HG03108 (cell line): ENCODE measurements around the gene FCHSD1.

Experiments used
- ATAC-seq: cut with Tn5 transposase; IDR thresholded peaks from one replicate; pipeline ENCODE4 v1.9.1; 2021; ENCODE audit warnings: moderate library complexity; ENCODE audit not compliant: unreplicated experiment

FCHSD1 gene

DNA sequence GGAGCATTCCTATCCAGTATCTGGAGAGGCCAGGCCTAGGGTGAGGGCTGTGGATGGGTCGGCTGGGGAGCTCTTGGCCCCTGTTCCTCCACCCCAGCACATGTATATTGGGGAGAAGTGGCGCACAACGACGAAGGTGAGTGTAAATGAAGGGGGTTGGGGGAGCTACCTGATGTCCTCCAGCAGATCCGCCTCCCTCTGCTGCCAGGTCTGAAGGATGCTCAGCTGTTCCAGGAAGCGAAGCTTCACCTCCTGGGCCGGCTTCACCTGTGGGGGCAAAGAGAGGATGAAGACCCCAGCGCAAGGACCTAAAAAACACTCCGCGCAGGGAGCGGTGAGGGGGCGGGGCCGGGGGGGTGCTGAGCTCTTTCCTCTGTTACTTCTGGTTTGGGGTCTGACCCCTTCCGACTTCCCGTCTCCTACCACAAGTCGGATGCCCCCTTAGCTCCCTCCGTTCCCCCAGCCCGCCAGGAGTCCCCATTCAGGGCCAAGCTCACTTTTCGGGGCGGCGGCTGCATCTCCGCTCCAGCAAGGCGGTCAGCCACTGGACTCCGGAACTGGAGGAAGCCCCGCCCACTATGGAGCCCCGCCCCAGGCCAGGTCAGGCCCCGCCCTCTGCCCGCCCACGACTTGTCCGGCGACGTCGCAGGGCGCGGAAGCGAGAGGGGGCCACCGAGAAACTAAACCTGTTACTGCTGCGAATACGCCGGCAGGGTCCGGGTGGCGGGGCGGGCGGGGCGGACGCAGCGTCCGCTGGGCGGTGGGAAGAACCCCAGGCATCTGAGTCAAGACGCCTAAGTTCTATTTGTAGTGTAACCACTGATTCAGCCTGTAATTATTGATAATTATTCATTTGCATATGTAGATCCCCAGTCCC, at the start of gene FCHSD1:
FCHSD1 (minus strand) TSS at position 568 of the 877 bp plus-strand sequence; CDS start at position 518, 50 bp downstream.
- ATAC-seq: peak; percentile 91

DNA sequence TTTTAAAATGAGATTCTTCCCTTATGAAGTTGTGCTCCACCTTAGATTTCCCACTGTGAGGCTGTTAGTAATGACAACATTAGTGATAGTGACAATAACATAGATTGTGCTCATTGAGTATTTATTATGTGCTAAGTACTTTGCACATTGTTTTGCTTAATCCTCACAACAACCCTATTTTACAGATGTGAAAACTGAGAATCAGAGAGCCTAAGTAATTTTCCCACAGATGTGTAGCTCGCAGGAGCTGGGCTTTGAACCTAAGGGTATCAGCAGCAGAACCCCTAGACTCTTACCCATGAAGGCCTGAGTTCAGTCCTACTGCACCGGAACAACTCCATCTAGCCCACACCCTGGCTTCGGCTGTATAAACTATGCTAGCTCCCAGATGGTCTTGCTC, 46.4 kb upstream of the FCHSD1 start:
- ATAC-seq: no peak

DNA sequence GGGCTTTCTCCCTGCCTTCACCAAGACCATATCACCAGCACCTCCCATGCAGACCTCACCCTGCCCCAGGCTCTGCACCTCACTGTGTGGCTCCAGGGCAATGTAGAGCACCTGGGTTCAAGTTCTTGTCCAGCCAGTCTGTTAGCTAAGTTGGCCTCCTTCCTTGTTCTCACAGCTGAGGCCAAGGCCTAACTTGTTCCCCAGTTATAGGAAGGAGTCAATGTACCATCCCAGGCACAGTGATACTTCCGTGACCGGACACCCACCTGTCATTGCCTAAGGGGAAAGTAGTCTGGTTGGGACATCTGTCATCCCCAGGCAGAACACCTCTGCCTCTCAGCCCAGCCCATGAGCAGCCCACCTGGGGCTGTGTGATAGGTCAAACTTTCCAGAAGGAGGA, 45.2 kb upstream of the FCHSD1 start:
- ATAC-seq: no peak

DNA sequence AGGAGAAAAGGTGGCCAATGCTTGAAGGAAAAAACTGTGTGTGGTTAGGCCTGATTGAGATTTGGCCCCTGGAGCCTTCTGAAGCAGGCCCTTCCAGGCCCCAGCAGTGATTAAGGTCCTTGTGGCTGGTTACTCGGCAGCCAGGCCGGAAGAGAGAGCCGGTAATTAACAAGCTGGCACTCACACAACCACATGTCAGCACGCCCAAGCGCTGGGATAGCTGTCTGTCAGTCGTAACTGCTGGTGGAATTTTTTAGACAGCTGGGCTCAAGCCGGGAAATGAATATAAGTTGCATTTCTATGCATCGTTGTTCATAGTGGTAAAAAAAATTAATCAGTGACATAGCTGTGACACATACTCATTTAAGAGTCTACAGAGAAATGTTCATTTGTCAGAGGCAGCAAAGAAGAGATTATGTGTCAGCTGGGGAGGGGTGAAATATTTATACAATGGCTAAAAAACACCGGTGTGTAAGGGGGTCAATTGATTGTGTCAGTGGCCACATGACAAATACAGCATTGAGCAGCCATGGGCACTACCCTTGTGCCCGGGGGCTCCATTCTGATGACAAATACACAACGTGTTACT, 44.5 kb upstream of the FCHSD1 start:
- no peak for ATAC-seq

DNA sequence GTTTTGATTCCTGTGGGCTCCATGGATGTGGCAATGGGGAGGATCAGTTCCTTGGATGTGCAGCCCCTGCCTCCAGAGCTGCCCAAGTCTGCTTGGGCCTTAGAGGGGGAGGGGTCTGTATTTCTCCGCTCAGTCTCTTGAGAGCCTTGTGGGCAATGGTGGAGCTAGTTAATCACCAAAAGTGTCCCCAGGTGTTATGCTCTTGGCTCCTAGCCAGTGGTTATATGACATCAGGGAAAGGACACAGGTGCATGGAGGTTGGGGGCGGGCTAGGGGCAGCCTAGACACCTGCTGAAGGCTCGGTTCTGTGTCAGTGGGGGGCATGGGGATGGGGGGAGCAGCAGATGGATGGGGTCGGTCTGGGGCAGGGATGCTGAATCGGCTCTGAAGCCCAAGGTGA, 43.3 kb upstream of the FCHSD1 start:
- ATAC-seq: no peak

DNA sequence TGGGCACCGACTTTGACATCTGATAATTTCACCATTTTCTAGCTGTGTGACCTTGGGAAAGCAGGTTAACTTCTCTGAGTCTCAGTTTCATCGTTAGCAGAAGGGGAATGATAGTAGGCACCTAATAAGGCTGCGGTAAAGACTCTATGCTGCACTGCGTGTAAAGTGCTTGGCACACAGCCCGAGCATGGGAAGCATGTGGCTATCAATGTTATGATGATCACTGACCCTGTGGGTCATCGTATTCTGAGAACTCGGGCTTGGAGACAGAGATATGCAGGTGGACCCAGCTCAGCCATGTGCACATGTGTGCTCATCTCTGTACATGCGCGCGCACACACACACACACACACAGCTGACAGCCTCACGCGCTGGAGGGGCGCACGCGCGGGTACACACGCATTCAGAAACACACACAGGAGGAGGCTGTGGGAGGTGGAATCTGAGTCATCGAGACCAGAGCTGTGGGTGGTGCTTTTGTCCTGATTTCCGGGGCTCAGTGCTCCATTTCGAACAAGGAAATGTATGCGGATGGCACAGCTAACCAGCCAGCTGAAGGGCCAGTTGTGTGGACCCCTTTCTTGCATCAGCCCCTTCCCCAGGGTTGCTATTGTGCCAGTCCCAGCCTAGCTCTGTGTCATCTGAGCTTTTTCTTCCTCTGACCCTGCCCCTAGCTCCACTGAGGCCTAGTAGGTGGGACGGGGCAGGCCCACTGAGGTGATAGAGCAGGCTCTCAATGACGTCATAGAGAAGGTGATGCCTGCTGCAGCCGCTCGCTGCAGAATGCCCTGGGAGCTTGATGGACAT, 41.9 kb upstream of the FCHSD1 start:
- ATAC-seq: no peak

DNA sequence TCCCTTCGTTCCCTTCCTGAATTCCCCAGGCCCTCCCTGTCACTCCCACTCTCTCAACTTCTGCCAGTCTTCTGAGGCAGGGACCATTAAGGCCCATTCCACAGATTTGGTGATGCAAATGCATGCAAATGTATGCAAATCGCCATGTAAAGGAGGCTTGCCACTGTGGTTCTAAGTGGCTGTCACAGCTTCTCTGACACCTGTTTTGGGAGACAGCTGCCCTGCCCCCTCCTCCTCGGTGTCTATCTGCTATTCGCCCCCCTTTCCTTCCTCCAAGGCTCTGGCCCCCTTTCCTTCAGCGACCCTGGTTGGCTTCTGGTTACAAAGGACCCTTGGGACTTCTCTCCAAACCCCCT, 41.3 kb upstream of the FCHSD1 start:
- ATAC-seq: no peak

DNA sequence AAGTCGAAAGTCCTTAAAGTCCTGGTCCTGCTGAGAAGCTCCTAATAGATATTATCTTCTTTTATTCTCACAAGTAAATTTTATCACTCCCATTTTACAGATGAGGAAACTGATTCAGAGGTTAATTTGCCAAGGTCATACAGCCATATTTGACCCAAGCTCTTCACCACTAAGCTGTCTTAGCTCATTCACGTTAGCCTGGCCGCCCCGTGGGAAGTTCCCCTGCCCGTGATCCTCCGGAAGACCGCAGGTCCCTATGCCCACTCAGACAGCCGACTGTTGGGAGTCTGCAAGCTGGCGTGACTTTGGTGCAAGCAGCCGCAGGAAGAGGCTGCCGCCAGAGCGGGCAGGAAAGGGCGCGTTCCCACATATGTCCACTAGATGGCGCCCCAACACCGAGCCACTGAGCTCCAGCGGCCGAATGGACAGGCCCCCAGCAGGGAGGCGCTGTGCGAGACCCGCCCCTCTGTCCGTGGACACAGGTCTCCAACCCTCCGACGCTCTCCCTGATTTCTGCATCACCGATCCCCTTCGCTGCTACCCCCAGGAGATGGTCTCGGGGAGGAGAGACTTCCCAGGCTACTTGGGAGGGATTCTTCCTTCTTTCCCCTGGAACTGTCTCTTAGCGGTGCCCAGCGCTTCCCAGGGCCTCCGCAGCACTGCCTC, 40.8 kb upstream of the FCHSD1 start:
- ATAC-seq: peak; percentile 77

DNA sequence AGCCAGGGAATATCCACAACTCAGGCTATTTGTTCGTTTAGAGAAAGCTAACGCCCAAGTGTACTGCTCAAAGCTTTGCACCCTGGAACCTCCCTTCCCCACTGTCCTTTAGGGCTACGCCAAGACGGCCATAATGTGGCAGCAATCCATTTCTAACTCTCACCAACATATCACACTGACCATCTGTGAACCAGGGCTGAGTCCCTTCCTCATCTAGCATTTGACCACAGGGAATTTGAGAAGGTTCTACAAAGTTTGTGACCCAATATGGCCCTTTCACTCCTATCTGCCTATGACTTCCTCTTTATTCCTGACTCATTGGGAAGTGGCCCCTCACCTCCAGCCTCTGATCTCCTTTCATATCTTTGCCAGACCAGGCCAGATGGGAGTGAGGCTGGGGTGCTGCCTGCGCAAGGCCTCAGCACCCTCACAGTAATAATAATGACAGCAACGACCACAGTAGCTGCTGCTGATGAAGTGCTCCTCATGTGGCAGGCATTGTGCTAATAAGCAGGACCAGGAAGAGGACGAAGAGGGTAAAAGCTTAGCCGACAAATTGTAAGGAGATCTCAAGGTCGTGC, 40.2 kb upstream of the FCHSD1 start:
- ATAC-seq: no peak

DNA sequence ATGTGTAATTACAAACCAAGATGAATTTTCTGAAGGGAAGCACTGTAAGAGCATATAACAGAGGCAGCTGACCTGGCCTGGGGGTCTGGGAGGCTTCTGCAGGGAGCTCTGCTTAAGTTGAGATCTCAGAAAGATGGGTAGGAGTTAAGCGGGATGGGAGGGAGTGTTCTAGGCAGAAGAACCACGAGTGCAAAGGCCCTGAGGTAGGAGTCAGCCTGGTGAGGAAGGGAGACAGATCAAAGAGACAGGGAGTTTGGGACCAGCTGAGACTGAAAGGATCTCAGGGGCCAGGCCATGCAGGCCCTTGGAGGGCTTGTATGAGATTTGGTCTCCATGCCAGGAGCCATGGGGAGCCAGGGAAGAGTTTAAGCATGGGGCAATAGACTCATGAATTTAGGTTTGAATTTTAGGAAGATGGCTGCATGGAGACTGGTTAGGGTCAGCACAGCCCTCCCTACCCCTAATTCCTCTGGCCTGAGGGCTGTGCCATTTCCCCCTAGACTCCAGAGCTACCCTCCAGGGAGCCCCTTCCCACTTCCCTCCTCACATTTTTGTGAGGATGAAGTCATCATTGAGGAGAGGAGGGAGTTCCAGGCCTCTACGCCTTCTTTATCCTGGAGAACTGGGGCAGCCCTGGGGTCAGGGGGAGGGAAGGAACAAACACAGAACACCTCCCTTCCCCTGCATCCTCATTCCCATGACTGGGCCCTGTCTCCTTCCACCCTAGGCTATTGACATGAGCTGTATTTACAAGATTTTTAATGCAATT, 35.6 kb upstream of the FCHSD1 start:
- ATAC-seq: no peak

DNA sequence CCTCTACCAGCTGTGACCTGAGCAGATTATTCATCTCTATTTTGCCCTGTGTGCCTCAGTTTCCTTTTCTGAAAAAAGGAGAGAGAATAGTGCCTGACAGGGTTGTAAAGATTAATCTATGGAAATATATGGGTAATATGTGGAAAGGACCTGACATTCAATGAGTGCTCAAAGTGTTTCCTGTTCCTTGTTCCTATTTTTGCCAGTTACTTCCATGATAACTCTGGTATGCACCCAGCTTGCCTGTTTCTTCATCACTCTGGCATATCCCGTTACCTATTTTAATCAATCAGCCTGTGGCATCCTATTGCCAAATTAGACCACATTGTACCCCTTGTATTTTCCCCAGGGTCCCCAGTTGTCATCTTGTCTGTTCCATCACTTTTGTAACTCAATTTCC, 34.4 kb upstream of the FCHSD1 start:
- no peak for ATAC-seq

DNA sequence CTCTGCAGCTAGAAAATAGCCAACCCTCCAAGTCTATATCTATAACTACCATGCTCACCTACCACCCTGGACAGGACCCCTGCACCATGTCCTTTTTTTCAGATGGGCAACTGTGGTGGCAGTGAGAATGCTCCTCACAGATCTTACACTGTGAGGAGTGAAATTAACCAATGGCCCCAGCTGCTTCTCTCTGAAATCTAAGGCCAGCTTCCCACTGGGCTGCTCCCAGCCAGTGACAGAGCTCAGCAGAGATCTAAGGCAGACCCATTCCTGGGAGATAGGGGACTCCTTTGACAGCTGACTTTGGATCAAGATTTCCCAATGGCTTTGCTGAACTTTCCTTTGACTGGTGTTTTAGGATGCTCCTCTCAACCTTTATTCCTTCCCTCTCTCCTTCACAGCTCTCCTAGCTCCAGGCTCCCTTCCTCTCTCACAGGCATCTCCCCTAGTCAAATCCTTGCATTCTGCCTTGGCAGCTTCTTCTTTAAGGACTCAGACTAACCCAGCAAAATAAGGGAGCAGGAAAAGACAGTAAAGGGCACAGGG, 32.5 kb upstream of the FCHSD1 start:
- ATAC-seq: no peak

DNA sequence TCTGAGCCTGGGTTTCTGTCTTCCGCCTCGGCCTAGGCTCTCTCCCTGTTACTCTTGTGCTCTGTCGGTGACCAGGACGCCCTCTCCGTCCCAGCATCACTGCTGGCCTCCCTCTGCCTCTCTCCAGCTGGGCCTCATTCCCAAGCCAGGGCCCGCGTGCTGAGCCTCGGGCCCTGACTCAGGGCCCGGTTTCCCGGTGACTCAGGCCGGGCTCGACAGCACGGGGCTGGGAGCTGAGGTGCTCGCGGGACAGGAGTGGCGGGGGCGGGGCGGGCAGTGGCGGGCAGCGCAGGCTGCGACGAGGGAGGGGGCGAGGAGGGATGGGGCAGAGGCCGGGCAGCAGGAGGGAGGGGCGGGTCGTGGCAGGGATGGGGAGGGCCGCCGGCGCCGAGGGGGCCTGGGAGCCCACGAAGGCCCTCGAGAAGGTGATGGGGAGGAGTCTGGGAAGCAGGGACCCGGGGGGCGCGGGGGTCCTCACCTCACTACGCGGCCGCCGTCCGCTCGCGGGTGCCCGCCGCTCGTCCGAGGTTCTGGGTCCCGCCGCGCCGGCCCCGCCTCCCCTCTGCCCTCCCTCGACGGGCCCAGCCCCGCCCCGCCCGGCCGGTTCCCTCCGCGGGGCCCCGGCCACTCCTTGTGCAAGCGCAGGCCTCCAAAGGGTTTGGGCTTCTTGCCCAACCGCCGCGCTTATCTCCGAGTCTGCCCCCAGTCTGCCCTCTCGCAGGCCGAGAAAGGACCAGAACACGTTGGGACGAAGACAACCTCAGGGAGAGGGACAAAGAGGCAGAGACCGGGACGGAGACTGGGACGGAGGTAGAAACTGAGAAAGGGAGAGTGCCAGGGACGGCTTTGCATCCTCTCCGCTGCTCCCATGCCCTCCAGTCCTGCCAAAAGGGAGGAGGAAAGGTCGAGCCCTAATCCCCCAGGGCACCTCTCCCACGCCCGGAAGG, 30.8 kb upstream of the FCHSD1 start, which contains the start of gene ARAP3:
ARAP3 (minus strand) TSS at position 536 of the 947 bp plus-strand sequence. CDS start 1,744 bp downstream, outside the sequence.
- ATAC-seq: no peak

DNA sequence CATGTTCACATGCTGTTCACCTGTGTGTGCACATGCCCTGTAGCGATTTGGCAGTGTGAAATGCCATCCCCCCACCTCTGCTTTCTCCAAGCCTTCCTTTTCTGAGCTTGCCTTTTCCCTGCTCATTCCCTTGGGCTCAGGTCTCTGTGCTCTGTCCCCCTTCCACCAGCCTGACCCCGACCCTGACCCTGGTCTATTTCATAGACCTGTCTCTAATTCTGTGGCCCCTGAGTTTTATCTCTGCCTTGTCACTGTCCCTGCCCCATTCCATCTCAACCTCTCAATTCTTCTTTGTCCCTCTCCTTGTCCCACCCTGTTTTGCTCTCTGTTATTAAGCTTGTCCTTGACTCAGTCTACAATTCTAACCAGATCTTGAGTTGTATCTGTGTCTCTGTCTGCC, 30.1 kb upstream of the FCHSD1 start:
- no peak for ATAC-seq

DNA sequence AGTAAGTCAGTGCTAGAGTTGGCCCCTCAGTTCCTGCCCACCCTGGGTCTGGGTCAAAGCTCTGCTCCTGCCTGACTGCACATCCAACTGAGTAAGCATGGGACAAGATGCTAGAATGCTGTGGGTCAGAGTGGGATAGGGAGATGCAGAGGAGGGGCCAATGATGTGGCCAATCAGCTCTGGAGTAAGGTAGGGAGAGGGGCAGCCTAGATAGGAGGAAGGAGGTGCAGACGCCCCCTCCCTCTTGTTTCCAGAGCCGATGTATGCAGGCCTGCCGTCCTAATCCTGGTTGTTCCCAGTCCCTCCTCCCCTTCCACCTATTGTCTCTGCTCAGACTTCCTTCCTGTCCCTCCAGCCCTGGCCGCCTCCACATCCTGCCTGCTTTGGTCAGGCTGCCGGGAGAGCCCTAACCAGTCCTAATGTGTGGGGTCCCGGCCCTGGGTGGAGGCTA, 29.6 kb upstream of the FCHSD1 start:
- no peak for ATAC-seq

DNA sequence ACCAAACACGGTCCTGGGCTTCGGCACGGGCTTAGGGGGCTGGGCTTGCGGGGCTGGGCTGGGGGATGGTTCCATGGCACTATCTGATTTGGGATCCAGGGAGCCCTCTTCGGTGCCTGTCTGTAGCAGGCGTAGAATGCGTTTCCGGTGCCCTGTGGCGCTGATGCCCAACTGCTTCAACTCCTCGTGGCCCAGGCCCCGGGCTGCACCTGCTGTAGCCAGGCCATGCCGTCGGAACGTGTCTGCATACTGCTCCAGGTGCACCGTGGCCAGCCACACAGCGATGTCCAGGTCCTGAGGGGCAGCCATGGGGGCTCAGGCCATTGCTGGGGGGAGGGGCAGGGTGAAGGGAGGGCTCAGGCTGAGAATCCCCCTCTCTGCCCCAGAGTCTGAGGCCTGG, 29.0 kb upstream of the FCHSD1 start:
- ATAC-seq: no peak

DNA sequence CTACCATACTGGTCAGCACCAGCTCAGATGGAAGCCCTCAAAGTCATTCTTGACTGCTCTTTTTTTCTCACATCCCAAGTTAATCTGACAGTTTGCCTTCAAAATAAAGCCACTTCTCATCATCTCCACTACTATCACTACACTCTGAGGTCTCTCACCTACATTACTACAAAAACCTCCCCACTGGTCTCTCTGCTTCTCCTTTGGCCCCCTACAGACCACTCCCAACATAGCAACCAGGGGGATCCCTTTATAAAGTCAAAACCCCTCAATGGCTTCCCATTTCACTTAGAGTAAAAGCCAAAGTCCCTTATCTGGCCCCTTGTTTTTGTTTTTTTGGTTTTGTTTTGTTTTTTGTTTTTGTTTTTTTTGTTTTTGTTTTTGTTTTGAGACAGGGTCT, 26.2 kb upstream of the FCHSD1 start:
- ATAC-seq: no peak

DNA sequence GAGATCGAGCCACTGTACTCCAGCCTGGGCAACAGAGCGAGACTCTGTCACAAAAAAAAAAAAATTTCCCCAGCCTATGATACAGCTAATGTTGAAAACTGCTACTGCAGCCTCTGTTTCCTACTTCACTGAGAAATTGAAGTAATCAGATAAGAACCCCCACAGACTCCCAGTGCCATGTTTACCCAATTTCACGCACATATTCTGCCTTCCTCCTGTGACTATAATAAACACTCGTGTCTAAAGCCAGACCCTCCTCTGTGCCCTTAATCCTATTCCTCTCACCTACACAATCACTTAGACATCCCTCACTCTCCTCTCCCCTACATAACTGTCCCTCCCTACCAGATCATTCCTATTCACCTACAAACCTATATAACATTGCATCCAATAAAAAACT, 24.5 kb upstream of the FCHSD1 start:
- ATAC-seq: no peak

DNA sequence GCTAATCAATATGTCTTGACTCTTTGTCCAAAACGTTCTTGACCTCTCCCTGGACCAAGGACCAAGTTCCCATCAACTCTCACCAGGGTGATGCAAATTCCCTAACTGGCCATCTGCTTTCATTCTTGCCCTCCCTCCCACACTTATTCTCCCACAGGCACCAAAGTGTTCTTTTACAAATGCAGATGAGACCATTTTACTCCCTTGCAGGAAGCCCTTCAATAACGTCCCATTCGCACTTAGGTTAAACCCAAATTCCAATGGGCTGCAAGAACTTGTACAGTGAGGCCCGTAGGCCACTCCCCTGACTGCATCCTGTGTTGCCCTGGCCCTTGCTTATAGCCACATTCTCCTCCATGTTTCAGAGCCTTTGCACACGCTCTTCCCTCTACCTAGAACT, 23.5 kb upstream of the FCHSD1 start:
- no peak for ATAC-seq
